ENCODE data around the gene IPO11. TPM values are rescaled to one million over a fixed set of nuclear protein-coding genes. Genes with fewer than 3 reads are reported as not detected.

The IPO11 gene
- total and polyA plus RNA-seq, 5 donors from 2014 or later: 3.7 to 23.3 (median 6.8) TPM

- no peak overlapping the region for H3K27ac Mint-ChIP-seq
- no peak overlapping the region for H3K27ac ChIP-seq (ENCODE audit: insufficient read depth, low read length, poor library complexity, severe bottlenecking)
- H3K27me3 ChIP-seq (ENCODE audit: control insufficient read depth, insufficient read depth, low read length): no peaks in the 10 kb centered on the region
- no peak overlapping the region for H3K4me3 ChIP-seq (ENCODE audit: low read depth, low read length)
- no peak for DNase-seq
- no peaks in the 10 kb centered on the region for H3K9me3 Mint-ChIP-seq
- H3K4me1 Mint-ChIP-seq: peaks cover 0 to 4% (median 2%) of the 10 kb centered on the region in 4 donors
- no peaks in the 10 kb centered on the region for H3K4me1 ChIP-seq (ENCODE audit: control insufficient read depth, insufficient read depth, low read length, poor library complexity, severe bottlenecking)
- no peaks in the 10 kb centered on the region for H3K9me3 ChIP-seq (ENCODE audit: control insufficient read depth in 2 of 2, low read length in 2 of 2)
- no peak for ATAC-seq (ENCODE audit: low read depth in 2 of 2)
- no peaks in the 10 kb centered on the region for H3K27me3 Mint-ChIP-seq
- H3K4me3 Mint-ChIP-seq: no peak overlapping the region
- H3K36me3 Mint-ChIP-seq: peaks cover 37% of the 10 kb centered on the region
- peaks cover 24% of the 10 kb centered on the region for H3K36me3 ChIP-seq (ENCODE audit: control insufficient read depth, insufficient read depth, low read length)
These were observed 74.1 kb downstream of the IPO11 start for GRCh38 chr5:62486672-62487071.

- Mint-ChIP-seq H3K9me3 (no peaks in the 10 kb centered on the region), H3K36me3 (peaks cover 37% of the 10 kb centered on the region), H3K4me3 (no peak overlapping the region)
These were observed 76.0 kb downstream of the IPO11 start for GRCh38 chr5:62488531-62488930.

GRCh38 chr5:62489471-62489870 lies 76.9 kb downstream of the IPO11 start:
- no peaks in the 10 kb centered on the region for H3K9me3 Mint-ChIP-seq
- no peak overlapping the region for H3K4me3 Mint-ChIP-seq
- DNase-seq (no peak), ATAC-seq (ENCODE audit: low read depth in 2 of 2) (no peak)
- H3K27me3 ChIP-seq (ENCODE audit: control insufficient read depth, insufficient read depth, low read length): no peaks in the 10 kb centered on the region
- no peak overlapping the region for H3K27ac ChIP-seq (ENCODE audit: insufficient read depth, low read length, poor library complexity, severe bottlenecking)
- no peak overlapping the region for H3K4me3 ChIP-seq (ENCODE audit: low read depth, low read length)
- H3K9me3 ChIP-seq (ENCODE audit: control insufficient read depth in 2 of 2, low read length in 2 of 2): no peaks in the 10 kb centered on the region
- H3K36me3 ChIP-seq (ENCODE audit: control insufficient read depth, insufficient read depth, low read length): peaks cover 24% of the 10 kb centered on the region
- no peaks in the 10 kb centered on the region for H3K27me3 Mint-ChIP-seq
- H3K27ac Mint-ChIP-seq: peak overlapping the region in 2 of 3 donors; percentile 1 to 97
- H3K4me1 Mint-ChIP-seq: peaks cover 0 to 4% (median 0%) of the 10 kb centered on the region in 4 donors
- H3K36me3 Mint-ChIP-seq: peaks cover 30% of the 10 kb centered on the region
- no peaks in the 10 kb centered on the region for H3K4me1 ChIP-seq (ENCODE audit: control insufficient read depth, insufficient read depth, low read length, poor library complexity, severe bottlenecking)

More at GRCh38 chr5:62488531-62488930, 76.0 kb downstream of the IPO11 start:
- no peaks in the 10 kb centered on the region for H3K27me3 Mint-ChIP-seq
- H3K36me3 ChIP-seq (ENCODE audit: control insufficient read depth, insufficient read depth, low read length): peaks cover 29% of the 10 kb centered on the region
- no peaks in the 10 kb centered on the region for H3K9me3 ChIP-seq (ENCODE audit: control insufficient read depth in 2 of 2, low read length in 2 of 2)
- no peaks in the 10 kb centered on the region for H3K27me3 ChIP-seq (ENCODE audit: control insufficient read depth, insufficient read depth, low read length)
- H3K4me1 Mint-ChIP-seq: peaks cover 0 to 4% (median 0%) of the 10 kb centered on the region in 4 donors
- H3K27ac Mint-ChIP-seq: peak overlapping the region in 1 of 3 donors; percentile 1
- H3K4me1 ChIP-seq (ENCODE audit: control insufficient read depth, insufficient read depth, low read length, poor library complexity, severe bottlenecking): no peaks in the 10 kb centered on the region
- DNase-seq (no peak), ATAC-seq (ENCODE audit: low read depth in 2 of 2) (no peak)
- H3K27ac ChIP-seq (ENCODE audit: insufficient read depth, low read length, poor library complexity, severe bottlenecking): no peak overlapping the region
- H3K4me3 ChIP-seq (ENCODE audit: low read depth, low read length): no peak overlapping the region

- ATAC-seq (ENCODE audit: low read depth in 2 of 2) (no peak), DNase-seq (no peak)
- Histone ChIP-seq H3K4me1 (ENCODE audit: control insufficient read depth, insufficient read depth, low read length, poor library complexity, severe bottlenecking) (no peaks in the 10 kb centered on the region), H3K27me3 (ENCODE audit: control insufficient read depth, insufficient read depth, low read length) (no peaks in the 10 kb centered on the region), H3K4me3 (ENCODE audit: low read depth, low read length) (no peak overlapping the region), H3K36me3 (ENCODE audit: control insufficient read depth, insufficient read depth, low read length) (peaks cover 26% of the 10 kb centered on the region), H3K27ac (ENCODE audit: insufficient read depth, low read length, poor library complexity, severe bottlenecking) (no peak overlapping the region), H3K9me3 (ENCODE audit: control insufficient read depth in 2 of 2, low read length in 2 of 2) (no peaks in the 10 kb centered on the region)
- H3K4me1 Mint-ChIP-seq: peaks cover 0 to 7% (median 0%) of the 10 kb centered on the region in 4 donors
- no peak overlapping the region for H3K4me3 Mint-ChIP-seq
- no peak overlapping the region for H3K27ac Mint-ChIP-seq
- no peaks in the 10 kb centered on the region for H3K9me3 Mint-ChIP-seq
- no peaks in the 10 kb centered on the region for H3K27me3 Mint-ChIP-seq
- peaks cover 24% of the 10 kb centered on the region for H3K36me3 Mint-ChIP-seq
These were observed 82.2 kb downstream of the IPO11 start for GRCh38 chr5:62494772-62495171.

GRCh38 chr5:62496876-62497275 lies 84.3 kb downstream of the IPO11 start:
- Mint-ChIP-seq H3K27me3 (no peaks in the 10 kb centered on the region), H3K36me3 (peaks cover 29% of the 10 kb centered on the region), H3K4me1 (peaks cover 0 to 7% (median 0%) of the 10 kb centered on the region in 4 donors), H3K4me3 (no peak overlapping the region), H3K27ac (no peak overlapping the region), H3K9me3 (no peaks in the 10 kb centered on the region)
- Histone ChIP-seq H3K9me3 (ENCODE audit: control insufficient read depth in 2 of 2, low read length in 2 of 2) (no peaks in the 10 kb centered on the region), H3K27me3 (ENCODE audit: control insufficient read depth, insufficient read depth, low read length) (no peaks in the 10 kb centered on the region), H3K4me1 (ENCODE audit: control insufficient read depth, insufficient read depth, low read length, poor library complexity, severe bottlenecking) (no peaks in the 10 kb centered on the region), H3K27ac (ENCODE audit: insufficient read depth, low read length, poor library complexity, severe bottlenecking) (no peak overlapping the region), H3K36me3 (ENCODE audit: control insufficient read depth, insufficient read depth, low read length) (peaks cover 24% of the 10 kb centered on the region), H3K4me3 (ENCODE audit: low read depth, low read length) (no peak overlapping the region)
- DNase-seq (no peak), ATAC-seq (ENCODE audit: low read depth in 2 of 2) (no peak)

- H3K36me3 Mint-ChIP-seq: peaks cover 21% of the 10 kb centered on the region
- Histone ChIP-seq H3K4me1 (ENCODE audit: control insufficient read depth, insufficient read depth, low read length, poor library complexity, severe bottlenecking) (no peaks in the 10 kb centered on the region), H3K36me3 (ENCODE audit: control insufficient read depth, insufficient read depth, low read length) (peaks cover 15% of the 10 kb centered on the region), H3K27ac (ENCODE audit: insufficient read depth, low read length, poor library complexity, severe bottlenecking) (no peak overlapping the region), H3K9me3 (ENCODE audit: control insufficient read depth in 2 of 2, low read length in 2 of 2) (no peaks in the 10 kb centered on the region), H3K27me3 (ENCODE audit: control insufficient read depth, insufficient read depth, low read length) (no peaks in the 10 kb centered on the region), H3K4me3 (ENCODE audit: low read depth, low read length) (no peak overlapping the region)
- ATAC-seq (ENCODE audit: low read depth in 2 of 2): no peak
- H3K27me3 Mint-ChIP-seq: no peaks in the 10 kb centered on the region
- H3K9me3 Mint-ChIP-seq: no peaks in the 10 kb centered on the region
- H3K4me3 Mint-ChIP-seq: no peak overlapping the region
- peaks cover 0 to 8% (median 6%) of the 10 kb centered on the region in 4 donors for H3K4me1 Mint-ChIP-seq
- H3K27ac Mint-ChIP-seq: no peak overlapping the region
- no peak for DNase-seq
These were observed 86.4 kb downstream of the IPO11 start for GRCh38 chr5:62498961-62499360.

GRCh38 chr5:62499756-62500155 lies 87.2 kb downstream of the IPO11 start:
- Histone ChIP-seq H3K36me3 (ENCODE audit: control insufficient read depth, insufficient read depth, low read length) (peaks cover 15% of the 10 kb centered on the region), H3K9me3 (ENCODE audit: control insufficient read depth in 2 of 2, low read length in 2 of 2) (no peaks in the 10 kb centered on the region), H3K4me3 (ENCODE audit: low read depth, low read length) (no peak overlapping the region), H3K27me3 (ENCODE audit: control insufficient read depth, insufficient read depth, low read length) (no peaks in the 10 kb centered on the region), H3K4me1 (ENCODE audit: control insufficient read depth, insufficient read depth, low read length, poor library complexity, severe bottlenecking) (no peaks in the 10 kb centered on the region), H3K27ac (ENCODE audit: insufficient read depth, low read length, poor library complexity, severe bottlenecking) (no peak overlapping the region)
- peaks cover 0 to 8% (median 6%) of the 10 kb centered on the region in 4 donors for H3K4me1 Mint-ChIP-seq
- ATAC-seq (ENCODE audit: low read depth in 2 of 2): no peak
- H3K27ac Mint-ChIP-seq: no peak overlapping the region
- no peaks in the 10 kb centered on the region for H3K9me3 Mint-ChIP-seq
- DNase-seq: no peak
- peaks cover 18% of the 10 kb centered on the region for H3K36me3 Mint-ChIP-seq
- no peak overlapping the region for H3K4me3 Mint-ChIP-seq
- no peaks in the 10 kb centered on the region for H3K27me3 Mint-ChIP-seq

- DNase-seq (no peak), ATAC-seq (ENCODE audit: low read depth in 2 of 2) (no peak)
- H3K4me3 Mint-ChIP-seq: no peak overlapping the region
- Histone ChIP-seq H3K27me3 (ENCODE audit: control insufficient read depth, insufficient read depth, low read length) (no peaks in the 10 kb centered on the region), H3K36me3 (ENCODE audit: control insufficient read depth, insufficient read depth, low read length) (peaks cover 19% of the 10 kb centered on the region), H3K4me1 (ENCODE audit: control insufficient read depth, insufficient read depth, low read length, poor library complexity, severe bottlenecking) (no peaks in the 10 kb centered on the region), H3K4me3 (ENCODE audit: low read depth, low read length) (no peak overlapping the region), H3K9me3 (ENCODE audit: control insufficient read depth in 2 of 2, low read length in 2 of 2) (no peaks in the 10 kb centered on the region), H3K27ac (ENCODE audit: insufficient read depth, low read length, poor library complexity, severe bottlenecking) (no peak overlapping the region)
- no peak overlapping the region for H3K27ac Mint-ChIP-seq
- no peaks in the 10 kb centered on the region for H3K9me3 Mint-ChIP-seq
- H3K27me3 Mint-ChIP-seq: no peaks in the 10 kb centered on the region
- peaks cover 24% of the 10 kb centered on the region for H3K36me3 Mint-ChIP-seq
- H3K4me1 Mint-ChIP-seq: peaks cover 0 to 11% (median 6%) of the 10 kb centered on the region in 4 donors
These were observed 90.0 kb downstream of the IPO11 start for GRCh38 chr5:62502456-62503101.

Data from CD4-positive, CD25-positive, alpha-beta regulatory T cell (primary cell).